ENCODE measurements around the gene FOXA3.

The FOXA3 gene

GRCh38 chr19:45824531-45825262, 39.4 kb upstream of the FOXA3 start:
- no peak for TF ChIP-seq CTCF (conservative IDR thresholded peaks at IDR 0.05; ENCODE audit: low read depth, low read length)
- no peak overlapping the region for H3K4me3 ChIP-seq (ENCODE audit: low read length)
- no peak for DNase-seq (ENCODE audit: low read depth)

GRCh38 chr19:45825263-45825605, 38.9 kb upstream of the FOXA3 start:
- DNase-seq (ENCODE audit: low read depth) = no peak
- no peak overlapping the region for H3K4me3 ChIP-seq (ENCODE audit: low read length)
- TF ChIP-seq CTCF (conservative IDR thresholded peaks at IDR 0.05; ENCODE audit: low read depth, low read length) = no peak

- no peak overlapping the region for H3K4me3 ChIP-seq (ENCODE audit: low read length)
- no peak for DNase-seq (ENCODE audit: low read depth)
- no peak for TF ChIP-seq CTCF (conservative IDR thresholded peaks at IDR 0.05; ENCODE audit: low read depth, low read length)
Measured at GRCh38 chr19:45825917-45826893, 37.9 kb upstream of the FOXA3 start.

GRCh38 chr19:45826934-45827333, 37.2 kb upstream of the FOXA3 start:
- TF ChIP-seq CTCF (conservative IDR thresholded peaks at IDR 0.05; ENCODE audit: low read depth, low read length) = no peak
- no peak overlapping the region for H3K4me3 ChIP-seq (ENCODE audit: low read length)
- DNase-seq (ENCODE audit: low read depth) = no peak

- DNase-seq (ENCODE audit: low read depth) = no peak
- no peak for TF ChIP-seq CTCF (conservative IDR thresholded peaks at IDR 0.05; ENCODE audit: low read depth, low read length)
- H3K4me3 ChIP-seq (ENCODE audit: low read length) = no peak overlapping the region
Measured at GRCh38 chr19:45827459-45828093, 36.5 kb upstream of the FOXA3 start.

GRCh38 chr19:45828523-45828922, 35.6 kb upstream of the FOXA3 start:
- no peak overlapping the region for H3K4me3 ChIP-seq (ENCODE audit: low read length)
- TF ChIP-seq CTCF (conservative IDR thresholded peaks at IDR 0.05; ENCODE audit: low read depth, low read length) = no peak
- DNase-seq (ENCODE audit: low read depth) = no peak

Data from retinal pigment epithelial cell (primary cell).